ENCODE data around the gene PC.
"Not testable (repeated sequence)": the region's sequence is repeated elsewhere in the genome, so short reads cannot be mapped to it uniquely, and the experiment has no call there.

PC gene

DNA sequence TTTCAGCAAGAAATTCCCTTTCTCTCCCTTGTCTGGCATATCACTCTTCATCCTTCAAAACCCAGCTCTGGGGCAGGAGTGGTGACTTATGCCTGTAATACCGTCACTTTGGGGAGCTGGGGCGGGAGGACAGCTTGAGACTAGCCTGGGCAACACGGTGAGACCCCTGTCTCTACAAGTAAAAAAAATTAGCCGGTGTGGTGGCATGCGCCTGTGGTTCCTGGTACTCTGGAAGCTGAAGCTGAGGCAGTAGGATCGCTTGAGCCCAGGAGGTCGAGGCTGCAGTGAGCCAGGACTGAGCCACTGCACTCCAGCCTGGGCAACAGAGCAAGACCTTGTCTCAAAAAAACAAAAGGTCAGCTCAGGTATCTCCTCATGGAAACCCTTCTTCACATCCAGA lies 116.3 kb downstream of the PC start:
- no peak for DNase-seq (ENCODE audit: low read depth)

DNA sequence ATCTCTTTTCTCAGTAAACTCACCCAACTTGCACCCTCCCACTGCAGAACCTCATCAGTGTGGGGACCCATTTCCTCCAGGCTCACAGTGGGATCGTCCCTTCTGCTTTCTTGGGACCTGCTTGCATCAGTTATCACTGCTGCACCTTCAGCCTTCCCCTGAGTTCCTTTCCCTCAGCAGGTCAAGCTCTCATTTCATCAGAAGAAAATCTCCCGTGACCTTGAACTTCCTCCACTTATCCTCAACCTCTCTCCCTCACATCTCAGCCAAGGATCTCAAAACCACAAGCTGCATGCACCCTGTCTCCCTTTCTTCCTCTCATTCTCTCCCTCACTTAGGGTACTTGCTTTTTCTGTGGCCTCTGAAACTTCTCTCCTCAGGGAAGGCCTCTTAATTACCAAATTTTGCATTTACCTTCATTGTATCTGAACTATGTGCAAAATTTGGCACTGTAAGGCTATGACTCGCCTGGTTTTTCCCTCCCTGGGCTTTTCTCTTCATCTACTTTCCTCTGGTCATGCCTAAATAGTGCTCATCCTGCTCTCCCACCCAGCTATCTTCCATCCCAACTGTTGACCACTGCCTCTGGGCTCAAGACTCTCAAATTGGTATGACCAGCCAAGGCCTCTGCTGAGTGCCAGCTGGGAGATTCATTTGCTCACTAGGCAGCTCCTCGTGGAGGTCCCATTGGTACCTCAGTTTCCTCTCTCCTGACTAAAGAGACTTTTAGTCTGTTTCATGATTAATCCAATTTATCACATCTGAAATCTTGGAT lies 117.7 kb downstream of the PC start:
- no peak for DNase-seq (ENCODE audit: low read depth)

DNA sequence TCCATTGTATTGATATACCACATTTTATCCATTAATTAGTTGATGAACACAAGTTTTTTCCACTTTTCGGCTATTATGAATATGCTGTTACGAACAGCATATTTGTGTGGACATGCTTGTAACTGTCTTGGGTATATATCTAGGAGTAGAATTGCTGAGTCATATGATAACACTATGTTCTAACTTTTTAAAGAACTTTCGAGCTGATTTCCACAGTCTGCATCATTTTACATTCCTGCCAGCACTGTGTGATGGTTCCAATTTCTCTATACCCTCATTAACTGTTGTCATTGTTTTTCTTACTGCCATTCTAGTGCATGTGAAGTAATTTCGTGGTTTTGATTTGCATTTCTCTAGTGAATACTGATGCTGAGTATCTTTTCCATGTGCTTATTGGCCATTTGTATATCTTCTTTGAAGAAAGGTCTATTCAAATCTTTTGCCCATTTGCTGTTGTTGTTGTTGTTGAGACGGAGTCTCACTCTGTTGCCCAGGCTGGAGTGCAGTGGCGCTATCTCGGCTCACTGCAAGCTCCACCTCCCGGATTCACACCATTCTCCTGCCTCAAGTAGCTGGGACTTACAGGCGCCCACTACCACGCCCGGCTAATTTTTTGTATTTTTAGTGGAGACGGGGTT lies 122.3 kb downstream of the PC start:
- DNase-seq (ENCODE audit: low read depth) = no peak

DNA sequence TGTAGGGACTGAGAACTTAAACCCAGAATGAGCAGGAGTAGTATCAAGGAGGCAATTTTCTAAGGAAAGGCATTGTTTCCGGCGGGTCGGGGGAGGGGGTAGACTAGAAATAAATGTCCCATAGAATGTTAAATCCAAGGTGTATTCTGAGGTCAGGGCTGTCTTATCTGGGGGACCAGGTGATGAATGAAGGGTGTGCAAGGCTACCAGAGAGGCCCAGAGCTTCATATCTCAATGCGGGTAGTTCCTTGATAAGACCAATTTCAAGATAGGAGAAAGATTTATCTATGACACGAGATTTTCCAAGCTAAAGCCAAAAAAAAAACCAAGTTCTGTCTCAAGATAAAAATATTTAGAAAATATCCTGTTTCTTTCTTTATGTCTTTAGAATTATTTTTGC lies 123.2 kb downstream of the PC start:
- no peak for DNase-seq (ENCODE audit: low read depth)

DNA sequence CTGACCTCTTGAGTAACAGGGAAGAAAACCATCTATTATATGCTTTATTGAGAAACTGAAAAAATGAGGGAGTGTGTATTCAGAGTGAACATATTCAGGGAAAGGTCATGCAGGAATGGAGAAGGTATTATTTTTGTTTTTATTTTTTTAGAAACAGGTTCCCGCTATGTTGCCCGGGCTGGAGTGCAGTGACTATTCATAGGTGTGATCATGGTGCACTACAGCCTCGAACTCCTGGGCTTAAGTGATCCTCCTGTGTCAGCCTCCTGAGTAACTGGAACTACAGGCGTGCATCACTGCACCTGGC lies 123.7 kb downstream of the PC start:
- no peak for DNase-seq (ENCODE audit: low read depth)

DNA sequence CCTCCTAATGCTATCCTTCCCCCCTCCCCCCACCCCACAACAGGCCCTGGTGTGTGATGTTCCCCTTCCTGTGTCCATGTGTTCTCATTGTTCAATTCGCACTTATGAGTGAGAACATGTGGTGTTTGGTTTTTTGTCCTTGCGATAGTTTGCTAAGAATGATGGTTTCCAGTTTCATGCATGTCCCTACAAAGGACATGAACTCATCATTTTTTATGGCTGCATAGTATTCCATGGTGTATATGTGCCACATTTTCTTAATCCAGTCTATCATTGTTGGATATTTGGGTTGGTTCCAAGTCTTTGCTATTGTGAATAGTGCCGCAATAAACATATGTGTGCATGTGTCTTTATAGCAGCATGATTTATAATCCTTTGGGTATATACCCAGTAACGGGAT lies 133.6 kb downstream of the PC start:
- DNase-seq (ENCODE audit: low read depth) = not testable (repeated sequence)

DNA sequence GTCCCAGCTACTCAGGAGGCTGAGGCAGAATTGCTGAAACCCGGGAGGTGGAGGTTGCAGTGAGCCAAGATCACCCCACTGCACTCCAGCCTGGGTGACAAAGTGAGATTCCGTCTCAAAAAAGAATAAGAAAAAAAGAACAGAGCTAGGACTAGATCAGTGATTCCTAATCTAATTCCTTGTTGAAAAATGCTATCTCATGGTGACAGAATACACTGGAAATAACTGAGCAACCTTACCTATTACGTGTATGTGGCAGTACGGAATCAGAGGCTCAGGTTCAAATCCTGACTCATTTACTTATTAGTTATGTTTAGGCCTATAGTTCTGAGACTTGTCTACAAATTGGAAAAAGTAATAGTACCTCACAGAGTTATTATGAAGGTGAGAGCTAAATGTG lies 134.5 kb downstream of the PC start:
- DNase-seq (ENCODE audit: low read depth) = no peak

DNA sequence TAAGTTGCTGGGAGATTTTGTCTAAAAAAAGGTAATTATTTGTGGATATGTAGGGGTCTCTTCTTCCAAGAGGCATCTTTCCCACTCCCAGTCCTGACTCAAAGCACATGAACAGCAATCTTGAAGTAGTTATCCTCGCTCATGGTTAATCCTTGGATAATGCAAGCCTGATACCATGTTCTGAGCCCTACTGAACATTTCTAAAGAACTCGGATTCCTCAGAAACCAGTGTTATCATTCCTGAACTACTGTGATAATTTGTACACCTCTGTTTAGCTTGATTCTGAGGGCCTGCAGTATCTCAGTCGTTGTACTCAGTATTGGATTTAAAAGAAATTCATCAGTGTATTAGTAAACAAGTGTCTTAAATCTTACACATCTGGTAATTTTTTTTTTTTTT lies 137.3 kb downstream of the PC start:
- DNase-seq (ENCODE audit: low read depth) = no peak

DNA sequence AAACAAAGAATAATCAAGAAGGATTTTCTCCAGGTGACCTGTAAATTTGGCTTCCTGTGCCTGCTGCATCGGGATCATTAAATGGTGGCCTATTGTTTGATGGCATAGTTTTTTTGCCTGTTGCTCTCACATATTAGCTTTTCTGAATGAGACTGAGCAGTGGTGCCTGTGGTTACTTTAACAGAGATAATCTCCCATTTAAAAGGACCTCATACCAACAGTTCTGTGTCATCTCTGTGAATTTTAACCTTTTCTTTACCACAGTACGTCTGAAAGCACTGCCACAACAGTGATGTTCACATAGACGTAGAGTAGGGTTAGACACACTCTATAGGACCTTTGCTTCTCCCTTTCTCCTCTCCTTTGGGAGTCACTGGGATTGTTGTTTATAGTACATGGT lies 137.8 kb downstream of the PC start:
- no peak for DNase-seq (ENCODE audit: low read depth)

DNA sequence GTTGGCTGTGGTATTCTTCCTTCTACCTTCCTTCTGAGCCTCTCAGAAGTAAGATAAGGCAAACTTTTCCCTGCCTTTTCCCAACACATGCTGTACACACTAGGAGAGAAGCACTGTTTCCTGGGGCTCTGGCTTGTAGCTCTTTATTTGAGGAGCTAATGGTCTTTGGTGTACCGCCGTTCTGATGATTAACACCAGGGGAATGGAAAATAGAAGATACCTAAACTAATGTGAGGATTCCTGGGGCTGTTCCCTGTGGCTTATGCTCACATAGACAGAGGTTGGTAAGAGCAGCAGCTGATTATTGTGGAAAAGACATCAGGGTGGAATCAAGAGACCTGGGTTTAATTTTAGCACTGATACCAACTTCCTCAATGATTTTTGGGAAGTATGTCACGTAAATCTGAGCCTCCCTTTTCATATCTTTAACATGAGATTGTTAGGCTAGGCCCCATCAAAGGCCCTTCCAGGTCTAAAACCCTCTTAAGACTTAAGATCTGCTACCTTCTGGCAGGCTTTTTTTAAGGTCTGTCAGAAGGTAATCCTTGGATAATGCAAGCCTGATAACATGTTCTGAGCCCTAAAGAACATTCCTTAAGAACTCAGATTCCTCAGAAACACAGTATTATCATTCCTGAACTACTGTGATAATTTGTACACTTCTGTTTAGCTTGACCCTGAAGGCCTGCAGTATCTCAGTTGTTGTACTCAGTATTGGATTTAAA lies 139.8 kb downstream of the PC start:
- DNase-seq (ENCODE audit: low read depth) = no peak

DNA sequence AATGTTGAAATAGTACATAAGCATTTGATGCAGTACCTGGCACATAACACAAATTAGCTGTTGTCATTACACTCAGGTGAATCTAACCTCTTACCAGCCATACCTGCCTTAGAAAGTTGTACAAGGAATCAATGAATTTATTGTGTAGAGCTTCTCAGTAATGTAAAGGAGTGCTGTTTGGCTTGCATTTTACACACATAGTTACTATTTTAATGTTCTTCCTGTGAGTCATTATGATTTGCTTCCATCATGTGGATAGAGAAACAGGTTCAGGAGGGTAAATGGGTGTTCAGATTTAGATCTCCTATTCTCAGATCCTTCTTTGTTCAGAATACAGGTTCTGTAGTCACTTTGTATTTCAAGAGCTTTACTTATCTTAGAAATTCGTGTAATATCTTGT lies 142.5 kb downstream of the PC start:
- DNase-seq (ENCODE audit: low read depth) = peak; percentile 57

DNA sequence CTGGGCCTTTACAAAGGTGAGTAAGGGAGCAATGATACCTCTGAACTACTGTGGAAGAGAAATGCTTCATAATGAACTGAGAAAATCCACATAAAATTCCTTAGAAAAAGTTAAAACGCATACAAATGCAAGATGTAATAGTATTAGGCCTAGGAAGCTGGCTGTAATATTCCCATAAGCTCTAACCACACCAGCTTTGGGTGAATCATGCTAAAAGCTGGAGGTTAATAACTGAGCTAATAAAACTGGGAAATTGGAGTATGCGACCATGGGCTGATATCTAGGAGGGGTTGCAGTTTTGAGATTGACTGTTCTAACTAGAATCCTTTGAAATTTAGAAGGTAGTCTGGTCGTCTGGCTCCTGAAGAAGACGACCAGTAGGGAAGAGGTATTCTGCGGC lies 143.5 kb downstream of the PC start:
- no peak for DNase-seq (ENCODE audit: low read depth)

DNA sequence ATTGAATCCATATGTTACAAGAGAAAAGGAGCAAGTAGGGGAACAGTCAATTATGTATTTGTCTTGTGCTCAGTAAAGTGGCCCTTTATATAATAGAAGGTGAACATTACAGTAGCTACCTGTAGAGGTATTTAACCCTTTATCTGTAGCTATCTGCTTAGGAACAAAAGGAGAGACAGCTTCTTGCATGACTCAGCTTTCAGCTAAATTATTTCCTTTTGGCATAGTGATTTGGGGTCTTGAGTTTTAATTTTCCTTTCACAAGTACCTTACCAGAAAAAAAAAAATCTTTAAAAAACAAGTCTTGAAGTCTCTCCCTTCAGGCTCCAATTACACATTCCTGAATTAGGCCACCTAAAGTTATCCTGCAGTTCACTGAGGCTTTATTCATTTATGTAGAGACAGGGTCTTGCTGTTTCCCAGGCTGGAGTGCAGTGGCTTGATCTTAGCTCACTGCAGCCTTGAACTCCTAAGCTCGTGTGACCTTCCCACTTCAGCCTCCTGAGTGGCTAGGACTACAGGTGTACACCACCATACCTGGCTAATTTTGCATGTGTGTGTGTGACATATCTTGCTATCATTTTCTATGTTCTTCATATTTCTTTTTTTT lies 147.5 kb downstream of the PC start:
- DNase-seq (ENCODE audit: low read depth) = no peak

DNA sequence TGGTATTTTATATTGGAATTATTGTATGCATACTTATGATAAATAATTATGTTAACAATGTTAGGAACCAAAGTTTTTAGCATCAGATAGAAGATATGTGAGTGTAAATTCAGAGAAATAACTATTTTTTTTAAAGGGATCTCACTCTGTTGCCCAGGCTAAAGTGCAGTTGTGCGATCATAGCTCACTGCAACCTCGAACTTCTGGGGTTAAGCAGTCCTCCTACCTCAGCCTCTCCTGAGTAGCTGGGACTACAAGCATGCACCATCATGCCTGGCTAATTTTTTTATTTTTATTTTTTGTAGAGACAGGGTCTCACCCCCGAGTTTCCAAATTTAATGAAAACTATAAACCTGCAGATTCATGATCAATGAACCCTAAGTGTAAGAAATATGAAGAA lies 148.6 kb downstream of the PC start:
- no peak for DNase-seq (ENCODE audit: low read depth)

DNA sequence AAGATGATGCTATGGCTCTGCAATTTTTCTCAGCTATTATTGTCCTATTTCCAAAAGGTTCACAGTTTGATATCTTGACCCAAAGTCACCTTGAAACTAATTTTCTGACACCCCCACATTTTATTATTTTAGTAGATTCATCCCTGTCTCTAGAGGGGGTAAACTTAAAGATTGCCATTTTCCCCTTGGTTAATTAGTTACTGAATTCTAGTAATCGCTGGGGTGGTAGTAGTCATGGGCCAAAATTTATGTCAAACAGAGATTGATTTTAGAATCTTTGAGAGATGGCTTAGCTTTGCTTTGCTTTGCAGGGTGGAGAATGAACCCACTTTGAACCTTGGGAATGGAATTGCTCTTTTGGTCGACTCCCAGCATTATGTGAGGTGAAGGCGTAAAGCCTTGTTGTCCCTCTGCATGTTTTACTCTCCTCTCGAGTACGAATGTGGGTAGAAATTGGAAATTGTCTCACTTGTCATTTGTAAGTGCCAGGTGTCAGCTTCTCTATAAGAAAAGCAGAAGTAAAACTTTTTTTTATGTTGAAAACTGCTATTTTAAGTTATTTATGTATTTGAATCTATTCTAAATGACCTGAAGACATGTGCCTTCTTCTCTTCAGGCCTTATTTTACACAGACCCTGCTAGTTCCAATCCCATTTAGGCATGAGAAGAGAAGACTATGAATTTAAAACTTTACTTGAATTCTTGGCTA lies 157.3 kb downstream of the PC start:
- DNase-seq (ENCODE audit: low read depth) = no peak

DNA sequence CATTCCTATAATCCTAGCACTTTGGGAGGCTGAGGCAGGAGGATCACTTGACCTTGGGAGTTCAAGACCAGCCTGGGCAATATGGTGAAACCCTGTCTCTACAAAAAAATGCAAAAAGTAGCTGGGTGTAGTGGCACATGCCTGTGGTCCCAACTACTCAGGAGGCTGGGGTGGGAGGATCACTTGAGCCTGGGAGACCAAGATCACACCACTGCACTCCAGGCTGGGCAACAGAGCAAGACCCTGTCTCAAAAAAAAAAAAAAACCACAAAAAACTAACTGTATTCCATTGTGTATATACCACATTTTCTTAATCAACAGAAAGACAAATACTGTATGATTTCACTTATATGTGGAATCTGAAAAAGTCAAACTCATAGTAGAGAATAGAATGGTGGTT lies 158.4 kb downstream of the PC start:
- DNase-seq (ENCODE audit: low read depth) = not testable (repeated sequence)

All from ELR (cell line).